ENCODE data around the gene TSEN2. TPM values are rescaled to one million over a fixed set of nuclear protein-coding genes. Genes with fewer than 3 reads are reported as not detected.
"Not testable (repeated sequence)": the region's sequence is repeated elsewhere in the genome, so short reads cannot be mapped to it uniquely, and the experiment has no call there.

The TSEN2 gene
- total and polyA plus RNA-seq, 2 of the 4 experiments (the other 2 are of a cell fraction): 9.5 to 14.2 TPM

DNA sequence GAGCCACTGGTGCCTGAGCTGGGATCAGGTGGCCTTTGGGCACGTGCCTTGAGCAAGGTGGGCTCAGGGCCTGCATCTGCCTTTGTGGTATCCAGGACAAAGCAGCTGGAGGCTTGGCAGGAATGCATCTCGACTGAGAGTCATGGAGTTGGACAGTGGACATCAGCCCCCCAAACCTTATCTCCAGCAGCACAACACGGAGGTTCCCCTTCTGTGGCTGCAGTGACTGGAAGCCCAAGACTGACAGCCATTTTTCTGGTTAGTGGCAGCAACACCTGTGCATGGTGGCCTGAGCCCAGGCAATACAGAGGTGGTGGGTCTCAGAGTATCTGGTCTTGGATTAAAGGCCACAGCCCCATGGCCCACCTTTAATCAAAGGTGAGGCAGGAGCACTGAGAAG is 27.8 kb upstream of the TSEN2 start:
- no peak overlapping the region for H3K18ac ChIP-seq (ENCODE audit: low read depth, low read length)
- no peak overlapping the region for H3K27ac ChIP-seq (ENCODE audit: insufficient read depth, low read length)
- H3K4ac ChIP-seq (ENCODE audit: low read depth, low read length): no peak overlapping the region
- H3K56ac ChIP-seq (ENCODE audit: extremely low read depth, insufficient read depth, low read length): no peak overlapping the region
- H2AFZ ChIP-seq (replicated peaks; ENCODE audit: low read length, poor library complexity): peak overlapping the region; percentile 16
- POLR2A ChIA-PET (ENCODE audit: unreplicated experiment): no interaction called here
- 80% methylated on average over 1 of the region's 3 CpGs; no CpG with 5 or more reads in 1 of the 2 experiments for WGBS, 2 experiments (ENCODE audit: extremely low coverage in 2 of 2, insufficient read length in 1 of 2)
- peaks cover 4% of the 10 kb centered on the region; the same call in 1 of the 2 replicates for H3K9me3 ChIP-seq (ENCODE audit: control insufficient read depth, insufficient read depth, low read length)
- ATAC-seq (ENCODE audit: low read depth) (no peak), DNase-seq (no peak)
- H2BK15ac ChIP-seq (ENCODE audit: low read depth, low read length): no peak overlapping the region
- H4K20me1 ChIP-seq (ENCODE audit: insufficient read depth, low read length): no peaks in the 10 kb centered on the region
- dilution Hi-C loops (cut with HindIII; ENCODE audit: low sequenced_read_pairs, unreplicated experiment): no loop called here
- H3K4me1 ChIP-seq (ENCODE audit: control insufficient read depth, insufficient read depth, low read length): peaks cover 4% of the 10 kb centered on the region; the same call in 1 of the 2 replicates
- BruUV-seq (replicated peaks): no TSS peak
- H3K4me2 ChIP-seq (ENCODE audit: low read depth, low read length): no peak overlapping the region
- no peak for TF ChIP-seq FOS (IDR thresholded peaks at IDR 0.05; ENCODE audit: low read depth, low read length)
- no peak for TF ChIP-seq MAZ (IDR thresholded peaks at IDR 0.05; ENCODE audit: borderline replicate concordance, low read depth, low read length)
- intact Hi-C loops (cut with micrococcal nuclease): no loop called here
- H3K9ac ChIP-seq (ENCODE audit: low read depth, low read length): no peak overlapping the region
- H2AK9ac ChIP-seq (replicated peaks; ENCODE audit: low read depth, low read length, poor library complexity): no peak overlapping the region
- no peak overlapping the region for H3K14ac ChIP-seq (replicated peaks; ENCODE audit: low read depth, low read length)
- no peak overlapping the region for H4K8ac ChIP-seq (ENCODE audit: low read depth in 2 of 2, low read length in 2 of 2)
- H2BK20ac ChIP-seq (ENCODE audit: low read depth, low read length): no peak overlapping the region
- no peaks in the 10 kb centered on the region for H3K36me3 ChIP-seq (ENCODE audit: control insufficient read depth, insufficient read depth, low read length)
- H2BK5ac ChIP-seq (ENCODE audit: low read depth, low read length, poor library complexity, severe bottlenecking): no peak overlapping the region
- in situ Hi-C loops (cut with MboI; ENCODE audit: low sequenced_read_pairs): no loop called here
- no peak overlapping the region for H3K4me3 ChIP-seq (ENCODE audit: insufficient read depth, low read depth, low read length)
- H2BK120ac ChIP-seq (ENCODE audit: low read depth, low read length): no peak overlapping the region
- no peaks in the 10 kb centered on the region for H3K79me1 ChIP-seq (ENCODE audit: low read depth in 1 of 2, low read length in 2 of 2)
- H3K9me1 ChIP-seq (ENCODE audit: insufficient read depth, low read length): peaks cover 3% of the 10 kb centered on the region; the same call in 1 of the 2 replicates
- CTCF ChIA-PET: no interaction called here
- no peak overlapping the region for H2AK5ac ChIP-seq (ENCODE audit: low read depth, low read length)
- H4K91ac ChIP-seq (ENCODE audit: insufficient read depth, low read depth, low read length): no peak overlapping the region
- no peak overlapping the region for H3K23ac ChIP-seq (ENCODE audit: low read depth, low read length)
- no peaks in the 10 kb centered on the region; the same call in 1 of the 2 replicates for H3K27me3 ChIP-seq (ENCODE audit: control insufficient read depth, insufficient read depth, low read length)
- H4K5ac ChIP-seq (ENCODE audit: low read depth, low read length): no peak overlapping the region

GRCh38 chr3:12457380-12457779 is 26.9 kb upstream of the TSEN2 start:
- dilution Hi-C loops (cut with HindIII; ENCODE audit: low sequenced_read_pairs, unreplicated experiment); H2BK15ac ChIP-seq (ENCODE audit: low read depth, low read length); H3K14ac ChIP-seq (replicated peaks; ENCODE audit: low read depth, low read length); H4K8ac ChIP-seq (ENCODE audit: low read depth in 2 of 2, low read length in 2 of 2); DNase-seq; H2BK20ac ChIP-seq (ENCODE audit: low read depth, low read length); CTCF ChIA-PET; H3K23ac ChIP-seq (ENCODE audit: low read depth, low read length); BruUV-seq (replicated peaks); H3K4me1 ChIP-seq (ENCODE audit: control insufficient read depth, insufficient read depth, low read length); intact Hi-C loops (cut with micrococcal nuclease); H3K27ac ChIP-seq (ENCODE audit: insufficient read depth, low read length); H3K18ac ChIP-seq (ENCODE audit: low read depth, low read length); H3K79me1 ChIP-seq (ENCODE audit: low read depth in 1 of 2, low read length in 2 of 2); H3K27me3 ChIP-seq (ENCODE audit: control insufficient read depth, insufficient read depth, low read length); in situ Hi-C loops (cut with MboI; ENCODE audit: low sequenced_read_pairs); POLR2A ChIA-PET (ENCODE audit: unreplicated experiment); ATAC-seq (ENCODE audit: low read depth); H4K91ac ChIP-seq (ENCODE audit: insufficient read depth, low read depth, low read length); H2AK9ac ChIP-seq (replicated peaks; ENCODE audit: low read depth, low read length, poor library complexity); H3K9me1 ChIP-seq (ENCODE audit: insufficient read depth, low read length); H3K9me3 ChIP-seq (ENCODE audit: control insufficient read depth, insufficient read depth, low read length); H2BK120ac ChIP-seq (ENCODE audit: low read depth, low read length); H2AK5ac ChIP-seq (ENCODE audit: low read depth, low read length); H2AFZ ChIP-seq (replicated peaks; ENCODE audit: low read length, poor library complexity); H3K4me3 ChIP-seq (ENCODE audit: insufficient read depth, low read depth, low read length); H3K4ac ChIP-seq (ENCODE audit: low read depth, low read length); H4K5ac ChIP-seq (ENCODE audit: low read depth, low read length); H3K56ac ChIP-seq (ENCODE audit: extremely low read depth, insufficient read depth, low read length); H2BK5ac ChIP-seq (ENCODE audit: low read depth, low read length, poor library complexity, severe bottlenecking); H3K36me3 ChIP-seq (ENCODE audit: control insufficient read depth, insufficient read depth, low read length); H4K20me1 ChIP-seq (ENCODE audit: insufficient read depth, low read length); H3K9ac ChIP-seq (ENCODE audit: low read depth, low read length); H3K4me2 ChIP-seq (ENCODE audit: low read depth, low read length): not testable (repeated sequence)
- no CpG with 5 or more reads among the region's 4 CpGs for WGBS, 2 experiments (ENCODE audit: extremely low coverage in 2 of 2, insufficient read length in 1 of 2)

All from IMR-90 (cell line).